Heart right ventricle (tissue), 16 donors: ENCODE measurements around the gene SSBP3. TPM values are rescaled to one million over a fixed set of nuclear protein-coding genes. Genes with fewer than 3 reads are reported as not detected.

ENCODE experiments used
- ATAC-seq, 8 donors: fragments of 200-7000 bp; cut with Tn5 transposase; one replicate each; pipeline ENCODE4 v1.9.1; 2020; ENCODE audit warnings: mild to moderate bottlenecking in 8 of 8, moderate library complexity in 8 of 8, moderate number of reproducible peaks in 1 of 8
- DNase-seq, 2 donors: peaks; one replicate each; pipeline ENCODE4 v3.0.0-alpha.2; 2020
- H3K27ac ChIP-seq, 10 donors: fragments of 200-600 bp; sonication (generic) in 2 of 10; one replicate each; pipeline versions ENCODE4 v1.5.0 to v1.8.0; 2020 to 2022; ENCODE audit warnings: mild to moderate bottlenecking in 3 of 10
- H3K27me3 ChIP-seq, 7 donors: fragments of 200-600 bp; one replicate each; pipeline ENCODE4 v1.8.0; 2021 to 2022; ENCODE audit warnings: mild to moderate bottlenecking in 2 of 7
- H3K36me3 ChIP-seq, 9 donors: fragments of 200-600 bp; sonication (generic) in 1 of 9; one replicate each; pipeline versions ENCODE4 v1.5.0 to v1.8.0; 2020 to 2022; ENCODE audit warnings: mild to moderate bottlenecking in 2 of 9
- H3K4me1 ChIP-seq, 9 donors: fragments of 200-600 bp; sonication (generic) in 1 of 9; one replicate each; pipeline versions ENCODE4 v1.5.0 to v1.8.0; 2020 to 2022; ENCODE audit warnings: mild to moderate bottlenecking in 4 of 9
- H3K4me3 ChIP-seq, 10 donors: fragments of 200-600 bp; sonication (generic) in 2 of 10; one replicate each; pipeline versions ENCODE4 v1.5.0 to v1.8.0; 2020 to 2022; ENCODE audit warnings: mild to moderate bottlenecking in 7 of 10, moderate library complexity in 2 of 10
- H3K9me3 ChIP-seq, 11 donors: fragments of 200-600 bp in 10 of 11; sonication (generic) in 2 of 11; one replicate each; pipeline versions ENCODE4 v1.5.0 to v1.8.0; 2013 to 2022; ENCODE audit warnings: mild to moderate bottlenecking in 2 of 11, control low read depth in 1 of 11, moderate library complexity in 1 of 11
- CTCF ChIP-seq, 9 donors: fragments of 200-600 bp; sonication (generic) in 2 of 9; IDR thresholded peaks; one replicate each; pipeline versions ENCODE4 v1.5.0 to v1.8.0; 2021 to 2022; ENCODE audit warnings: antibody characterized with exemption in 9 of 9, mild to moderate bottlenecking in 5 of 9, moderate library complexity in 1 of 9
- WGBS, 2 donors: extraction: QIAGEN DNeasy Blood & Tissue Kit; methylation state at CpG; one replicate each; pipeline ENCODE4 v1.1.7; 2013; ENCODE audit warnings: inconsistent platforms in 1 of 2; 5-methylcytosine and 5-hydroxymethylcytosine counted together
- intact Hi-C, 10 donors: fragments of 100-400 bp; cut with DNase I; formaldehyde crosslinking; loops; one replicate each; pipeline versions ENCODE4 v1.11.1 to v1.14.2; 2022
- polyA plus RNA-seq, 2 donors: library from polyadenylated mRNA; stranded (reverse); fragments of 200-250 nt; gene quantifications; one replicate each; pipeline ENCODE4 v1.2.3, GENCODE V29; 2013
- total RNA-seq, 10 donors: library from RNA; stranded (reverse); fragmentation: NEBNext Ultra II Directional in 3 of 10; extraction: Animal tissue kit (Norgen Biotek cat#: 25700) in 3 of 10; gene quantifications; one replicate each; pipeline versions ENCODE4 v1.2.1 to v1.2.4, GENCODE V29; 2021 to 2023
- donor health status: Arrhythmogenic right ventricular cardiomyopathy.
- donor health status: ischemic (EF 13 %, LVEDD 7.1; RV severe dilation, severe dysfunction).
- donor health status: healthy with polysubstance abuse.
- donor health status: DM: no; HTN: yes; CAD: no.
- donor health status: DM: no; HTN: no; CAD: no.
- donor health status: ischemic (EF 25% LVEDD 6.9; RV normal size, moderate dysfunction).
- donor health status: ischemic (EF 25% LVEDD 5.7; RV mildly dilated, moderate dysfunction).
- donor health status: healthy.
- donor health status: DM: yes; HTN: yes; CAD: no.
- donor health status: Ischemic cardiomyopathy.
- donor health status: ischemic (EF 35%, LVEDD 5.7; RV mildly dilated, moderate dysfunction).
- donor health status: nonischemic (EF 11% LVEDD 7.7; RV severe dilation, severe dysfunction).
- donor health status: DM: yes; HTN: yes; CAD: no.
- donor health status: PGD.
- donor health status: ischemic (EF 29% LVEDD 5.4; RV normal size, mild dysfunction).
- donor health status: nonischemic (EF 23%, LVEDD 6.1; RV moderate dilation, normal function).

Gene SSBP3
- total and polyA plus RNA-seq, 12 donors = 17.6 to 71.9 (median 52.8) TPM

DNA sequence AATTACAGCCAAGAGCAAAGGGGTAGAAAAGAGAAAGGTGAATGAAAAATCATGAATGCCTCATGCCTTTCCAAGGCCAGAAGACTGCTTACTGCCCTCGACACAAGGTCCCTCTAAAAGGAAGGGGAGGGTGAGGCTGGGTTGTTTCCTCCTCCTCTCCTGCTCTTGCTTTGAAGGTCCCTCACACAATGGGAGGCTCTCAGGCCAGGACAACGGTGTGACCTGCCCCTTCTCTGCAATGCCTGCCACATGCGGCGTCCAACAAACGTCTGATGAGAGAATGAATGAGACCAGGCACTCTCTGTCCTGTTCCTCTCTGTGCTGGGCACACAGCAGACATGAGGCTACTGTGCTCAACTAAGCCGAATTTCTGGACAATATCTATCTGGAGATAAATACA lies 51.3 kb downstream of the SSBP3 start:
- H3K27me3 ChIP-seq = no peaks in the 10 kb centered on the region
- TF ChIP-seq CTCF (IDR thresholded peaks at IDR 0.05) = no peak
- H3K9me3 ChIP-seq = no peaks in the 10 kb centered on the region
- H3K4me3 ChIP-seq = no peak overlapping the region
- intact Hi-C loops = loop anchor here in 2 of 10 donors (5.0 kb wide), 3 partner anchors 43 to 132 kb away; partner anchors contain the start of gene SSBP3 (in 1 of the 2)
- no peak for DNase-seq
- H3K36me3 ChIP-seq = peaks cover 0 to 10% (median 0%) of the 10 kb centered on the region in 9 donors
- H3K27ac ChIP-seq = peak overlapping the region in 4 of 10 donors; percentile 7 to 48 (median 36)
- WGBS, 2 donors = 37% methylated on average over 6 of the region's 6 CpGs
- peak in 2 of 8 donors; percentile 7 to 35 for ATAC-seq
- H3K4me1 ChIP-seq = peaks cover 17 to 89% (median 55%) of the 10 kb centered on the region in 9 donors

DNA sequence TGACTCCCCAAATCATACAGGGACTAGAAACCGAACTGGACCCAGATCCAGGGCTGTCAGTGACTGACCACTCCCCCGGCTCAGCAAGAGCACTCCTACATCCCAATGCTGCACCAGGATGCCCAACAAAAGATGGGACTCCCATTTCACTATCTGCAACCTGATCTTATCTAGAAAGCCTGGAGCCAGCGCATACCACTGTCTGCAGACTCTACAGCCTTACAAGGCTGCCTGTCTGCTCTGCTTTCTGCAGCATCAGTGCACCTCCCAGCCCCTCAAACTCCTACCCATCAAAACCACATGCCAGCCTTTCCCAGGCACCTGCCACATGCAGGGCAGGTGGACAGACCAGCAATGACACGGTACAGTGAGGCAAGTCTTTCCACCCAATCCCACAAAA lies 52.2 kb downstream of the SSBP3 start:
- TF ChIP-seq CTCF (IDR thresholded peaks at IDR 0.05) = no peak
- WGBS, 2 donors = 87 to 93% methylated on average over 4 of the region's 4 CpGs
- no peak overlapping the region for H3K4me3 ChIP-seq
- no peak overlapping the region for H3K27ac ChIP-seq
- DNase-seq (no peak), ATAC-seq (no peak)
- peaks cover 17 to 80% (median 54%) of the 10 kb centered on the region in 9 donors for H3K4me1 ChIP-seq
- intact Hi-C loops = no loop called here
- no peaks in the 10 kb centered on the region for H3K9me3 ChIP-seq
- H3K27me3 ChIP-seq = no peaks in the 10 kb centered on the region
- H3K36me3 ChIP-seq = peaks cover 0 to 10% (median 0%) of the 10 kb centered on the region in 9 donors

DNA sequence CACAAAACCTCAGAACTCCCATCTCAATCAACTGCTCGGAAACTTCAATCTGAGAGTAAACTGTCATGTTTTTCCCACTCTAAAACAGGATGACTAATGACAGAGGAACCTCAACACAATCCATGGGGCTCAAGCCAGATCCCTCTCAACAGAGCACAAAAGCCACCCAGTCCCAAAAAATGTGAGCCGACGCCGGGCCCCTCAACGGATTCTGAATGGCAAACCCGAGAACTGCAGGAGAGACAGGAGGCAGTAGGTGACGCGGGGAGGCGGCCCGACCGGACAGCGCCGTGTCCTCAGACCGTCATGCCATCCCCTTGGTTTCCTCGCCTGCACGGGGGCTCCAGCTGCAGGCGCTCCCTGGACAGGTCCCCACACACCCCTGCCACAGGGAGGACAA lies 53.4 kb downstream of the SSBP3 start:
- Histone ChIP-seq H3K27ac (no peak overlapping the region), H3K36me3 (peaks cover 0 to 4% (median 0%) of the 10 kb centered on the region in 9 donors), H3K9me3 (no peaks in the 10 kb centered on the region), H3K4me1 (peaks cover 13 to 77% (median 47%) of the 10 kb centered on the region in 9 donors), H3K4me3 (no peak overlapping the region), H3K27me3 (no peaks in the 10 kb centered on the region)
- no peak for DNase-seq
- TF ChIP-seq CTCF (IDR thresholded peaks at IDR 0.05) = no peak
- intact Hi-C loops = no loop called here
- no peak for ATAC-seq
- 92 to 96% methylated on average over 17 of the region's 17 CpGs for WGBS, 2 donors

DNA sequence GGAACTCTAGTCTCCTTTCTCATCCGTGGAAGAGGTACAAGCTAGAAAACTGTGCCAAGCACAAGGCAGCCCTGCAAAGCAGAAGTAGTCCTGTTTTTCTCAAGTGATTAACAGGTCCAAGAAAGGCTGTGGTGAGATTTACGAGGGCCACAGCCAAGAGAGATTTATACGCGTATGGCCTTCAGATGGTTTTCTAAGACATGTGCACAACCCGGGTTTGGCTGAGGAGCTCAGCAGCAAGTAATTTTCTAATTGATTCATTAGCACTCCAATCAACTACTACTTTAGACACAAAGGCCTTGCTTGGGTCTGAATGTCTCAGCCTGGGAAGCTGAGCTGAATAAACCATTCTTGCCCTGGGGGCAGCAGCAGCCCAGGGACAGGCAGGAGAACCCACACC lies 55.8 kb downstream of the SSBP3 start:
- DNase-seq = no peak
- H3K27me3 ChIP-seq = no peaks in the 10 kb centered on the region
- ATAC-seq = no peak
- H3K4me1 ChIP-seq = peaks cover 7 to 53% (median 26%) of the 10 kb centered on the region in 9 donors
- H3K27ac ChIP-seq = no peak overlapping the region
- no peak overlapping the region for H3K4me3 ChIP-seq
- 48 to 60% methylated on average over 5 of the region's 5 CpGs for WGBS, 2 donors
- intact Hi-C loops = no loop called here
- no peaks in the 10 kb centered on the region for H3K9me3 ChIP-seq
- no peaks in the 10 kb centered on the region for H3K36me3 ChIP-seq
- TF ChIP-seq CTCF (IDR thresholded peaks at IDR 0.05) = no peak
